K562 (cell line): ENCODE data around the gene CCNYL1. TPM values are rescaled to one million over a fixed set of nuclear protein-coding genes. Genes with fewer than 3 reads are reported as not detected.
A peak's percentile ranks its signal among the peaks of the same experiment; 100 is the strongest.

Experiments used
- ARID1B ChIP-seq: fragments of 450-650 bp; IDR thresholded peaks from 2 replicates; pipeline ENCODE4 v1.6.1; 2016; ENCODE audit warnings: antibody characterized with exemption, mild to moderate bottlenecking, inconsistent platforms
- ASH1L ChIP-seq: fragments of 450-650 bp; IDR thresholded peaks from 2 replicates; pipeline ENCODE4 v1.6.1; 2018; ENCODE audit warnings: borderline replicate concordance, mild to moderate bottlenecking, low read depth; ENCODE audit not compliant: partially characterized antibody
- CEBPB ChIP-seq: fragments of 450-650 bp; IDR thresholded peaks from 2 replicates; pipeline ENCODE4 v1.6.1; 2016; ENCODE audit warnings: missing genetic modification characterization, missing compliant biosample characterization
- DACH1 ChIP-seq: fragments of 450-650 bp; IDR thresholded peaks from 2 replicates; pipeline ENCODE4 v1.6.1; 2018; ENCODE audit not compliant: partially characterized antibody
- E2F3 ChIP-seq: fragments of 250-450 bp; sonication (Bioruptor Pico); IDR thresholded peaks from 2 replicates; pipeline ENCODE4 v1.4.0; 2020; ENCODE audit warnings: mild to moderate bottlenecking
- HOXB6 ChIP-seq: fragments of 250-450 bp; sonication (Bioruptor Pico); IDR thresholded peaks from 2 replicates; pipeline ENCODE4 v1.5.1; 2022; ENCODE audit warnings: mild to moderate bottlenecking, borderline replicate concordance
- JUNB ChIP-seq: fragments of 450-650 bp; formaldehyde crosslinking; conservative IDR thresholded peaks from 2 replicates; pipeline ENCODE4 v1.4.0; 2020; ENCODE audit warnings: mild to moderate bottlenecking
- MEF2A ChIP-seq: IDR thresholded peaks from 2 replicates; pipeline ENCODE4 v1.6.1; 2011; ENCODE audit warnings: low read depth, mild to moderate bottlenecking, low read length, moderate library complexity; ENCODE audit not compliant: control insufficient read depth
- MYBL2 ChIP-seq, 2 experiments: fragments of 450-650 bp in 1 of 2; sonication (generic) in 1 of 2; formaldehyde crosslinking in 1 of 2; IDR thresholded peaks; 2 replicates each; pipeline versions ENCODE4 v1.6.1 to v1.8.1; 2017 to 2022; ENCODE audit warnings: borderline replicate concordance in 1 of 2, inconsistent platforms in 1 of 2, low read depth in 1 of 2, mild to moderate bottlenecking in 1 of 2, missing genetic modification reagents in 1 of 2, moderate library complexity in 1 of 2
- NR2F6 ChIP-seq: fragments of 450-650 bp; formaldehyde crosslinking; IDR thresholded peaks from 2 replicates; pipeline ENCODE4 v1.4.0; 2020; ENCODE audit warnings: mild to moderate bottlenecking
- NR3C1 ChIP-seq: sonication (generic); formaldehyde crosslinking; IDR thresholded peaks from 2 replicates; pipeline ENCODE4 v1.8.1; 2022; ENCODE audit warnings: missing genetic modification reagents
- PTRF ChIP-seq: fragments of 450-650 bp; IDR thresholded peaks from 2 replicates; pipeline ENCODE4 v1.6.1; 2016; ENCODE audit warnings: mild to moderate bottlenecking, missing genetic modification characterization, missing compliant biosample characterization
- RCOR1 ChIP-seq, 2 experiments: IDR thresholded peaks; 2 replicates each; pipeline ENCODE4 v1.6.1; 2012; ENCODE audit warnings: low read depth in 2 of 2, low read length in 2 of 2, borderline replicate concordance in 1 of 2, improper control_type of control experiment in 1 of 2
- RUNX1 ChIP-seq: sonication (generic); IDR thresholded peaks from 2 replicates; pipeline ENCODE4 v1.6.1; 2016; ENCODE audit warnings: antibody characterized with exemption, low read depth
- SAFB2 ChIP-seq: fragments of 200-400 bp; formaldehyde crosslinking; IDR thresholded peaks from 2 replicates; pipeline ENCODE4 v1.6.1; 2018; ENCODE audit warnings: borderline replicate concordance, low read length, low read depth, moderate library complexity; ENCODE audit not compliant: severe bottlenecking
- SP2 ChIP-seq: IDR thresholded peaks from 2 replicates; pipeline ENCODE4 v1.6.1; 2011; ENCODE audit warnings: mild to moderate bottlenecking, low read depth, low read length, moderate library complexity; ENCODE audit not compliant: poor library complexity, severe bottlenecking; ENCODE audit errors: extremely low read depth
- SRSF9 ChIP-seq: fragments of 200-400 bp; formaldehyde crosslinking; IDR thresholded peaks from 2 replicates; pipeline ENCODE4 v1.6.1; 2017; ENCODE audit warnings: low read depth, low read length, borderline replicate concordance
- TSC22D4 ChIP-seq: fragments of 450-650 bp; IDR thresholded peaks from 2 replicates; pipeline ENCODE4 v1.6.1; 2016; ENCODE audit warnings: missing genetic modification characterization, missing biosample characterization, control low read depth
- ZKSCAN8 ChIP-seq: fragments of 200-800 bp; sonication (Bioruptor generic); IDR thresholded peaks from 2 replicates; pipeline ENCODE4 v1.6.1; 2016; ENCODE audit warnings: missing genetic modification characterization, missing compliant biosample characterization
- ZNF143 ChIP-seq: sonication (generic); formaldehyde crosslinking; IDR thresholded peaks from 2 replicates; pipeline ENCODE4 v1.9.0; 2022; ENCODE audit warnings: mild to moderate bottlenecking, missing genetic modification reagents
- ZNF282 ChIP-seq: sonication (generic); formaldehyde crosslinking; IDR thresholded peaks from 2 replicates; pipeline ENCODE4 v1.8.1; 2023; ENCODE audit warnings: missing genetic modification reagents
- polyA plus RNA-seq, 8 experiments: library from polyadenylated mRNA; depleted of rRNA in 4 of 8; stranded (reverse) in 5 of 8; unstranded in 3 of 8; fragments of >200 nt; fragmentation: Nextera tagmentation in 2 of 8; fragmentation: Illumina TruSeq in 1 of 8; extraction: Ambion mirVana in 2 of 8; extraction: Trizol in 1 of 8; gene quantifications; 2 replicates each; pipeline versions ENCODE4 v1.2.1 to v1.2.3, GENCODE V29; 2011 to 2014; ENCODE audit warnings: inconsistent platforms in 1 of 8, missing spikeins in 1 of 8
- total RNA-seq, 7 experiments: library from RNA; depleted of rRNA in 6 of 7; stranded (reverse); fragments of >200 nt in 6 of 7; fragmentation: Illumina TruSeq in 2 of 7; extraction: Trizol in 2 of 7; gene quantifications; 2 replicates each; pipeline versions ENCODE4 v1.2.1 to v1.2.3, GENCODE V29; 2011 to 2021; ENCODE audit warnings: low replicate concordance in 1 of 7
- TF ChIP-seq, protein P1 (sequence below): fragments of 250-450 bp; sonication (Bioruptor Pico); IDR thresholded peaks from 2 replicates; pipeline ENCODE4 v1.8.0; 2022; ENCODE audit warnings: moderate library complexity, mild to moderate bottlenecking, inconsistent platforms
- TF ChIP-seq, protein P2 (sequence below), 2 experiments: fragments of 450-650 bp in 1 of 2; sonication (generic) in 1 of 2; formaldehyde crosslinking in 1 of 2; IDR thresholded peaks in 1 of 2; conservative IDR thresholded peaks in 1 of 2; 2 replicates each; pipeline versions ENCODE4 v1.6.1 to v1.8.1; 2016 to 2023; ENCODE audit warnings: mild to moderate bottlenecking in 2 of 2, moderate library complexity in 2 of 2, inconsistent platforms in 1 of 2, missing genetic modification reagents in 1 of 2
- TF ChIP-seq, protein P3 (sequence below): fragments of 450-650 bp; IDR thresholded peaks from 2 replicates; pipeline ENCODE4 v1.7.1; 2018; ENCODE audit warnings: mild to moderate bottlenecking, low read depth; ENCODE audit not compliant: partially characterized antibody

CCNYL1 gene
- total and polyA plus RNA-seq, 9 of the 15 experiments (the other 6 are each of a cell fraction or from before 2014, with no cell fraction given): 1.9 to 7.5 (median 4.7) TPM

DNA sequence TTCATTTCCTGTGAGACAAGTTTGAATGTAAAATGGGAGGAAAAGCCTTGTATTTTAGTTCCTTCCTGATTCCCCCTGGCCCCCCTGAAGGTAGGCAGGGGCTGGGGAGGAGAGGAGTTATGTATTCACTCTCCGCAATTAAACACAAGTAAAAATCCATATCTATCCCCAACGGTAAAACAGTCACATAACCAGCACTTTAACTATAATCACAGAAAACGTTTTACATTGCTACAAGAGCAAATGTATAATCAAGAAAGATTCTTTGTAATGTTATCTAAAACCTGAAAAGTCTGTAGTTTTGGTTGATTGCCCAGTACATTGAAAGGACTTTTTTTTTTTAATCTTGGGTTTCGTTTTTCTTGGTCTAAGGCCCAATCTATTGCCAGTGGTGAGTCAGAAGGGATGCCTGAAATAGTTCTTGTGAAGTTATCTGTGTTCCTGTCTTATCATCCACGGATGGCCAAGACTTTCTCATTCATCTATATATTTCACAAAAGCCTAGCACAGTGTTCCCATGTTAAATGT, 34.5 kb upstream of the CCNYL1 start (continued):
- TF ChIP-seq MEF2A (peak; percentile 75; the same call in 1 of the 2 replicates), TSC22D4 (tag) (no peak), SP2 (no peak), RUNX1 (no peak), ASH1L (no peak), ZKSCAN8 (CRISPR knock-in tag) (no peak), SAFB2 (no peak), JUNB (CRISPR knock-in tag) (no peak), DACH1 (no peak), E2F3 (CRISPR knock-in tag) (no peak), RCOR1 (IDR thresholded peaks at IDR 0.05; ENCODE audit: borderline replicate concordance in 1 of 2, low read depth in 2 of 2, low read length in 2 of 2) (0 out of 4 replicates have a peak, but pooled peaks of 1 of the 2 experiments have one; percentile 19), MYBL2 (IDR thresholded peaks at IDR 0.05; ENCODE audit: low read depth) (no peak), MYBL2 (CRISPR knock-in tag; IDR thresholded peaks at IDR 0.05; ENCODE audit: borderline replicate concordance) (no peak), SRSF9 (no peak), NR3C1 (CRISPR knock-in tag) (no peak), HOXB6 (no peak), ZNF282 (no peak), CEBPB (tag) (no peak), NR2F6 (CRISPR knock-in tag) (no peak), ZNF143 (CRISPR knock-in tag) (no peak), PTRF (no peak), ARID1B (peak; percentile 40; the same call in 1 of the 2 replicates)
- TF ChIP-seq, protein P1, sequence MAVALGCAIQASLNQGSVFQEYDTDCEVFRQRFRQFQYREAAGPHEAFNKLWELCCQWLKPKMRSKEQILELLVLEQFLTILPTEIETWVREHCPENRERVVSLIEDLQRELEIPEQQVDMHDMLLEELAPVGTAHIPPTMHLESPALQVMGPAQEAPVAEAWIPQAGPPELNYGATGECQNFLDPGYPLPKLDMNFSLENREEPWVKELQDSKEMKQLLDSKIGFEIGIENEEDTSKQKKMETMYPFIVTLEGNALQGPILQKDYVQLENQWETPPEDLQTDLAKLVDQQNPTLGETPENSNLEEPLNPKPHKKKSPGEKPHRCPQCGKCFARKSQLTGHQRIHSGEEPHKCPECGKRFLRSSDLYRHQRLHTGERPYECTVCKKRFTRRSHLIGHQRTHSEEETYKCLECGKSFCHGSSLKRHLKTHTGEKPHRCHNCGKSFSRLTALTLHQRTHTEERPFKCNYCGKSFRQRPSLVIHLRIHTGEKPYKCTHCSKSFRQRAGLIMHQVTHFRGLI (CRISPR knock-in tag): no peak
- TF ChIP-seq, protein P2, sequence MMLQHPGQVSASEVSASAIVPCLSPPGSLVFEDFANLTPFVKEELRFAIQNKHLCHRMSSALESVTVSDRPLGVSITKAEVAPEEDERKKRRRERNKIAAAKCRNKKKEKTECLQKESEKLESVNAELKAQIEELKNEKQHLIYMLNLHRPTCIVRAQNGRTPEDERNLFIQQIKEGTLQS (IDR thresholded peaks at IDR 0.05): peak; percentile 55; the same call in 1 of the 2 replicates
- TF ChIP-seq, protein P2 (CRISPR knock-in tag; conservative IDR thresholded peaks at IDR 0.05): no peak
- TF ChIP-seq, protein P3, sequence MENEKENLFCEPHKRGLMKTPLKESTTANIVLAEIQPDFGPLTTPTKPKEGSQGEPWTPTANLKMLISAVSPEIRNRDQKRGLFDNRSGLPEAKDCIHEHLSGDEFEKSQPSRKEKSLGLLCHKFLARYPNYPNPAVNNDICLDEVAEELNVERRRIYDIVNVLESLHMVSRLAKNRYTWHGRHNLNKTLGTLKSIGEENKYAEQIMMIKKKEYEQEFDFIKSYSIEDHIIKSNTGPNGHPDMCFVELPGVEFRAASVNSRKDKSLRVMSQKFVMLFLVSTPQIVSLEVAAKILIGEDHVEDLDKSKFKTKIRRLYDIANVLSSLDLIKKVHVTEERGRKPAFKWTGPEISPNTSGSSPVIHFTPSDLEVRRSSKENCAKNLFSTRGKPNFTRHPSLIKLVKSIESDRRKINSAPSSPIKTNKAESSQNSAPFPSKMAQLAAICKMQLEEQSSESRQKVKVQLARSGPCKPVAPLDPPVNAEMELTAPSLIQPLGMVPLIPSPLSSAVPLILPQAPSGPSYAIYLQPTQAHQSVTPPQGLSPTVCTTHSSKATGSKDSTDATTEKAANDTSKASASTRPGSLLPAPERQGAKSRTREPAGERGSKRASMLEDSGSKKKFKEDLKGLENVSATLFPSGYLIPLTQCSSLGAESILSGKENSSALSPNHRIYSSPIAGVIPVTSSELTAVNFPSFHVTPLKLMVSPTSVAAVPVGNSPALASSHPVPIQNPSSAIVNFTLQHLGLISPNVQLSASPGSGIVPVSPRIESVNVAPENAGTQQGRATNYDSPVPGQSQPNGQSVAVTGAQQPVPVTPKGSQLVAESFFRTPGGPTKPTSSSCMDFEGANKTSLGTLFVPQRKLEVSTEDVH: no peak
